ENCODE results near the gene KIAA2012.

The KIAA2012 gene

GRCh38 chr2:202042444-202042843 is 30.6 kb upstream of the KIAA2012 start:
- DNase-seq (ENCODE audit: low read depth, low spot score), result no peak

GRCh38 chr2:202043475-202043874 is 29.6 kb upstream of the KIAA2012 start:
- no peak for DNase-seq (ENCODE audit: low read depth, low spot score)

DNA sequence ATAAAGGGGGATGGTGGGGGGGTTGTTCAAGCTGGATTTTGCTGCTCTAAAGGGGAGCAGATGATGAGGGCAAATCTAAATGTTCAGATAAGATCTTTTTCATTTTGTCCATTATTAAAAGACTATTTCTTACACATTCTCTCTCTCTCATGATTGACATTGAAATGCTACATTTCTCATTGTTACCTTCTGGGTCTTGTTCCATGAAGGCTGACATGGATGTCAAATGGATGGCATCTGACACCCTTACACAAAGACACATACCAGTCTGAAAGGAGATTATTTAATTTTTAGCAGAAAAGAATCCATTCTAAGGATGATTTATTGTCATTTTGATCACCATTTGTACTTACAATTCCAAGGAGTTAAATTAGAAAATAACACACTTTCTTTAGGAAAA is 28.3 kb upstream of the KIAA2012 start:
- no peak for DNase-seq (ENCODE audit: low read depth, low spot score)

DNA sequence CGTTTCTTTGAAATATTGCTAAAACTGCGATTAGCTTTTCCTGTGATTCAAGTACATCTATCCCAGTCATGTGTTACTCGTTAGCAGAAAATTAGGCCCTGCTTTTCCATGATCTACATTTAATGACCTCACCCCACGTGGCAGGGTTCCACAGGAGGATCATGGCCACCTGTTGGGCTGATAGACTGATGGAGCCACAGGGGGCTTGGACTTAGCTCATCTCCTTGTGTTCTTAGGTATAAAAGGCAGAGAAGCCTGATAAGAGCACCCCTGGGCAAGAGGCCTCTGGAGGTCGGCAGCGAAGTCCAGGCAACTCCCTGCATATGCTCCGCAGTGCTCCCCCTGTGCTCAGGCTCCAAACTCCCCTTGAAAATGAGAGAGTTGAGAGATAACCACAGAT is 26.5 kb upstream of the KIAA2012 start:
- DNase-seq (ENCODE audit: low read depth, low spot score), result no peak

DNA sequence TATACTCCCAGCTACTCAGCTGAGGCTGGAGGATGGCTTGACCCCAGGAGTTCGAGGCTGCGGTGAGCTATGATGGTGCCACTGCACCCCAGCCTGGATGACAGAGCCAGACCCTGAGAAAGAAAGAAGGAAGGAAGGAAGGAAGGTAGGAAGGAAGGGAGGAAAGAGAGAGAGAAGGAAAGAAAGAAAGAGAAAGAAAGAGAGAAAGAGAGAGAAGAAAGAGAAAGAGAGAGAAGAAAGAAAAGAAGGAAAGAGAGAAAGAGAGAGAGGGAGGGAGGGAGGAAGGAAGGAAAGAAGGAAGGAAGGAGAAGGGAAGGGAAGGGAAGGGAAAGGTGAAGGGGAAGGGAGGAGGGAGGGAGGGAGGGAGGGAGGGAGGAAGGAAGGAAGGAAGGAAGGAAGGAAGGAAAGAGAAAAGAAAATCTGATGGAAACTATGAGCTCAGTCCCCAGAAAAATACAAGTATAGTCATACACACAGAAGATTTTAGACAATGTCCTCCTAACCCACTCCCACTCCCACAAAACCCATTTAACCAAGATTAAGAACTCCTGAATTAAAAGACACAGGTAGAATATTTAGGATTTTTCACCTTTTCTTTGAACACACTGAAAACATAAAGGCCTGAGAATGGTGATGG is 23.8 kb upstream of the KIAA2012 start:
- no peak for DNase-seq (ENCODE audit: low read depth, low spot score)

GRCh38 chr2:202049840-202050239 is 23.2 kb upstream of the KIAA2012 start:
- DNase-seq (ENCODE audit: low read depth, low spot score), result no peak

GRCh38 chr2:202050652-202051051 is 22.4 kb upstream of the KIAA2012 start:
- no peak for DNase-seq (ENCODE audit: low read depth, low spot score)

- no peak for DNase-seq (ENCODE audit: low read depth, low spot score)
These were observed 21.4 kb upstream of the KIAA2012 start for GRCh38 chr2:202051499-202052161.

DNA sequence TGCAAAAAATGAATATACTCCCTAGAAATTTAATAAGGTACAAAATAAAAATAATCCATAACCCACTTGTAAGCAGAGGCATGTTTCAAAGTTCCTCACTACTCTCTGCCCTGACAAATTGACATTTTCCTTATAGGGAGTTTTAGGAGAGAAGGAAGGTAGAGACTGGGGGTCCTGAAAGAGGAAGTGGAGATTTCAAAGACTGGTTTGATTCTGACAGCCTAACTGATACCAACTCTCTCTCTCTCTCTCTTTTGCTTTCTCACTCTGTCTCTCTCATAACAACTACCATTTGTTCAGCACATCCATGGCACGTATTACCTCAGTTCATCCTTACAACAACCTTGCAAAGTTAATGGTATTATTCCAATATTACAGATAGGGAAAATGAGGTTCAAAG is 20.8 kb upstream of the KIAA2012 start:
- DNase-seq (ENCODE audit: low read depth, low spot score), result no peak

GRCh38 chr2:202054679-202055078 is 18.4 kb upstream of the KIAA2012 start:
- DNase-seq (ENCODE audit: low read depth, low spot score), result no peak

DNA sequence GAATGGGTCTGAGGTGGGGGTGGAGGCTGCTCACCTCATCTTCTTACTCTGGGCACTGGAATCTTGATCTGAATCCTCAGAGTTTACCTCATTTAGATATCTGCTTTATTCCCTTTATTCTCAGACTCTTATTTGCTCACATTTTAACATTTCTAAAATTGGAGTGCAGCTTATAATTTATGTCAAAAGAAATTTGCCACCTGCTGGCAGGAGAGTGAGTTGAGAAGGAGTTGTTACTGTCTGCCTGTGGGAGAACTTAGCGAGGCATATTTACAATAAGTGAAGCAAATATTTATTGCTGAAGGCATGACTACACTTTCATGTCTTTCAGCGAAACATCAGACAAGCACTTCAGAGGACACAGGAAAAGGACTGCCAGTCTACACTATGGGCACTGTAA is 16.4 kb upstream of the KIAA2012 start:
- no peak for DNase-seq (ENCODE audit: low read depth, low spot score)

DNA sequence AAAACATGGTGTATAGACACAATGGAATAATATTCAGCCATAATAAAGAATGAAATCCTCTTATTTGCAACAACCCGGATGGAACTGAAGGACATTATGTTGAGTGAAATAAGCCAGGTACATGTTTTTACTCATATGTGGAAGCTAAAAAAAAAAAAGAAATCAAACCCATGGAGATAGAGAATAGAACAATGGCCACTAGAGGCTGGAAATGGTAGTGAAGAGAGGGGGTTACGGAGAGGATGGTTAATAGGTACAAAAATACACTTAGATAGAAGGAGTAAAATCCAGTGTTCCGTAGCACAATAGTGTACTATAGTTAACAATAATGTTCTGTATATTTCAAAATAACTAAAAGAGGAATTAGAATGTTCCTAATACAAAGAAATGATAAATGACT is 12.8 kb upstream of the KIAA2012 start:
- DNase-seq (ENCODE audit: low read depth, low spot score), result no peak

DNA sequence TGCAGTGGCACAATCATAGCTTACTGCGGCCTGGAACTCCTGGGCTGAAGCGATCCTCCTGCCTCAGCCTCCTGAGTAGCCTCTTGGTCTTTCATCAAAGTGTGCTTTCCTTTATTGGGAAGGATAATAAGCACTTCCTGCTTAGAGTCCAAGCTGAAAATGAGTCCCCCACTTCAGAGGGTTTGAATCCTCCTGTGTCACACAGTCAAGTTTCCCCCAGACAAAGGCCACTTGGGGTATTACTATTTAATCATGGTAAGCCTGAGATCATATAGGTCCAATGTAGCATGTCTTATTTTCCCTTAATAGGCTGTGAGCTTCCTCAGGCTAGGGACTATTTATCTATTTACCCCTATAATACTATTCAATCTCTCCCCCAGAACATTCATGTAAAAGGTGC is 11.4 kb upstream of the KIAA2012 start:
- DNase-seq (ENCODE audit: low read depth, low spot score), result no peak

- peak; percentile 25 for DNase-seq (ENCODE audit: low read depth, low spot score)
These were observed 8.7 kb upstream of the KIAA2012 start for GRCh38 chr2:202064171-202064880.

DNA sequence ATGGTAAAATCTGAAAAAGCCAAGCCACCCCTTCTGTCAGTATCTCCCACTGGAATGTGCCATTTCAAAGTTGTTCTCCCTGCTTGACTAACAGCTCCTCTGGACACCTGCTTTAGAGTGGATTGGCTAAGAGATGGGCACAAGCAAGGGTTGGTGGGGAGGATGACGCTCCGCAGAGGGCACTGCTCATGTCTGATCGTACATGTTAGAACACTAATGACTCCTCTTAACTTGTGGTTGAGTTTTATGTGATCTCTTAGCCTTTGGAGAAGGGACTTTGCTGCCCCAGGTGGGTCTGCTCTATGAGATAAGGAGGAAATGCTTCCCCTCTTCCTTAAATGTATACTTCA is 8.2 kb upstream of the KIAA2012 start:
- DNase-seq (ENCODE audit: low read depth, low spot score), result no peak

DNA sequence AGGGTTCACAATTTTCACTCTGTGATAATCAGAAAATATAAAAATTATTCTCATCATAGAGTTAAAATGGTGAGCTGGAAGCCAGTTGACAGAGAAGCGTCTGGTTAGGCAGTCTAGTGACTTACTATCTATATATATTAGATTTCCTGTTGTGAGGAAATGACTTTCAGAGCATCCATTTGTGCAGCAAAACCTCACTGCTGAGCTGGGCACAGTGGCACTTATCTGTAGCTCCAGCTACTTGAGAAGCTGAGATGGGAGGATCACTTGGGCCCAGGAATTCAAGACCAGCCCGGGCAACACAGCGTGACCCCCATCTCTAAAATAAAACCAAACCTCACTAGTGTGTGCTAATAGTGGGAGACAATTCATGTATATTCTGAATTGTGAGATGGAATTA is 7.2 kb upstream of the KIAA2012 start:
- no peak for DNase-seq (ENCODE audit: low read depth, low spot score)

- no peak for DNase-seq (ENCODE audit: low read depth, low spot score)
These were observed 6.2 kb upstream of the KIAA2012 start for GRCh38 chr2:202066875-202067274.

DNA sequence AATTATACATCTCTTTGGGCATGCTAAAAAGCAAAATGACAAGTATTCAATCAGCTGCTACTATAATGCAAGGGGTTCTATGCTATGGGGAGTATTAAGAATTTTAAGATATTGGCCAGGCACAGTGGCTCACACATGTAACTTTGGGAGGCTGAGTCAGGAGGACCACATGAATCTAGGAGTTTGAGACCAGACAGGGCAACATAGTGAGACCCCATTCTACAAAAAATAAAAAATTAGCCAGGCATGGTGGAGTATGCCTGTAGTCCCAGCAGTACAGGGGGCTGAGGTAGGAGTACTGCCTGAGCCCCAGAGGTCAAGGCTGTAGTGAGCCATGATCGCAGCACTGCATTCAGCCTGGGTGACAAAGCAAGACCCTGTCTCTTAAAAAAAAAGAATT is 5.5 kb upstream of the KIAA2012 start:
- DNase-seq (ENCODE audit: low read depth, low spot score), result no peak

DNA sequence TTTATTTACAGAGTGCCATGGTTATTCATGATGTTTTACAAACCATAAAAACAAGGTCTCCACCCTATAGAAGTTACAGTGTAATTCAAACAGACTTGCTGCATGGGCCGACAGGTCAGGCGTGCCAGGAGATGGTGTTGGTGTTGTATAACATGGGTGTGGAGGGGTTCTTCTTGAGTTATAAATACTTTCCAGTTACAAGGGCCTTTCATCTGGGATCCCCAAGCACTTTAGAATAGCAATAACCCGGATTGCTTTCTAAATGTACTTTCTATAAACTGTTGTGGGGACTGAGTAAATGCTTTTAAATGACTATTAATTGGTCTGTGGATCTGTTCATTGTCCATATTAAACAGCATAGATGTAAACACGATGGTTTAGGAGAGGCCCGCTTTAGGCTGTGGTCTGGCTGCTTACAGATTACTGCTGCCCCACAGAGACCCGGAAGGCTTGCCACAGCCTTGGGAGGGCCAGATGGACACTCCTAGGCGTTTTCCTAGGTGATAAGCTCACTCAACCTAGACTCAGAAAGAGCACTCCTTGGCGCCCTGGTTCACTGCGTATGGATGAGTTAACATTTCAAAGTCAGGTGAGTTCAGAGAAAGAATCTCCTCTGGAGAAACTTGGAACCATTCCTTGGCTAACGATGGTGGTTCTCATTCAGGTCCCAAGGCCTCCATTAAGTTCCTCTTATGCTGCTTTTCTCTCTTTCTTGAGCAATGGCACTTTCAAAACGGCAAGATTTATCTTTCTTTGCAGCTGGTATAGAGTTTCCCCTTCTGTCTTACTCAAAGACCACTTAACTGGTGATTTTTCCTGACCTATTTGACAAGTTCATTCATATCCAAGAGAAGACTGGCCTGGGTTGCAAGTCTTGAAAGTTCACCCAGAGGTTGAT is 3.6 kb upstream of the KIAA2012 start:
- DNase-seq (ENCODE audit: low read depth, low spot score), result no peak

GRCh38 chr2:202071107-202071506 is 1.9 kb upstream of the KIAA2012 start:
- no peak for DNase-seq (ENCODE audit: low read depth, low spot score)

DNA sequence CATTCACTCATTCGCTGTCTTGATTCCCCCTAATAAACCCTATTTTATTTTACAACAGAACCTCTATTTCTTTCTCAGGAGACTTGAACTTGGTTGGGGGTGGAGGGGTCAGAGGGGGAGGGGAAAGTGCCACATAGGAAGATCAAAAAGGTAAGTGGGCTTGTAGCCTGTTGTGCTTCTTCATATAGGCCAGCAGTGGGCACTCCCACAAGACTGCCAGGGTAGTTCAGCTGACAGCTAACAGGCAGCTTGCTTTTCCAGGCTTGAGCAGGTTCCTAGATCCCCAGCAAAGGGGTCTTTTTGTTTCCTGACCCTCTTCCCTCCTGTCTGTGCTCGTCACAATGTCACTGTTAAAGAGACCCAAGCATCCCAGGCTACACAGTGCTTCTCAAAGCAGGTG is 829 bp upstream of the KIAA2012 start:
- no peak for DNase-seq (ENCODE audit: low read depth, low spot score)

GRCh38 chr2:202074324-202074723 is 1.3 kb downstream of the KIAA2012 start:
- DNase-seq (ENCODE audit: low read depth, low spot score), result no peak
